ENCODE results near the gene IP6K3.

Gene IP6K3, protein sequence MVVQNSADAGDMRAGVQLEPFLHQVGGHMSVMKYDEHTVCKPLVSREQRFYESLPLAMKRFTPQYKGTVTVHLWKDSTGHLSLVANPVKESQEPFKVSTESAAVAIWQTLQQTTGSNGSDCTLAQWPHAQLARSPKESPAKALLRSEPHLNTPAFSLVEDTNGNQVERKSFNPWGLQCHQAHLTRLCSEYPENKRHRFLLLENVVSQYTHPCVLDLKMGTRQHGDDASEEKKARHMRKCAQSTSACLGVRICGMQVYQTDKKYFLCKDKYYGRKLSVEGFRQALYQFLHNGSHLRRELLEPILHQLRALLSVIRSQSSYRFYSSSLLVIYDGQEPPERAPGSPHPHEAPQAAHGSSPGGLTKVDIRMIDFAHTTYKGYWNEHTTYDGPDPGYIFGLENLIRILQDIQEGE

DNA sequence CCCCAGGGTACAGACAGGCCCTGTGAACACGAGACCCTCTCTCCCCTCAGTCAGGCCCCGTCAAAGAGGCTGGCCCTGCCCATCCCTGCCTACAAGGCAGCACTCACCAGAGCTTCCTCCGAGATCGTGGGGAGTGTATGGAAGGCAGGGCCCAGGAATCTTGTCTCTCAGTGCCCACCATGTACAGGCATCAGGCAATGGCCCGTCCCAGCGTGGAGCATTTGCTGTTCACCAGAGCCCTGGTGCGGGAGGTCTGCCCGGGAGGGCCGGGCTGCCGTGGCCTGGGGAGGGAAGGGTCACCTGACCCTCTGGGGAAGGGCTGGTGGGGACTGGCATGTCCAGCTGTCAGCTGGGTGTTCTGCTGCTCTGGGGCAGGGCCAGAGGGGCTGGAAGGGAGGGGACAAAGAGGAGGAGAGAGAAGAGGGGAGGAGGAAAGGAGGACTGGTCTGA lies at the start of gene IP6K3:
Gene IP6K3, minus strand, starts transcription at position 255 of the 450 bp plus-strand sequence. CDS start 11,429 bp downstream, outside the sequence.
- DNase-seq, result no peak

- DNase-seq, result no peak
Measured at GRCh38 chr6:33794910-33795623, 48.4 kb upstream of the IP6K3 start.

DNA sequence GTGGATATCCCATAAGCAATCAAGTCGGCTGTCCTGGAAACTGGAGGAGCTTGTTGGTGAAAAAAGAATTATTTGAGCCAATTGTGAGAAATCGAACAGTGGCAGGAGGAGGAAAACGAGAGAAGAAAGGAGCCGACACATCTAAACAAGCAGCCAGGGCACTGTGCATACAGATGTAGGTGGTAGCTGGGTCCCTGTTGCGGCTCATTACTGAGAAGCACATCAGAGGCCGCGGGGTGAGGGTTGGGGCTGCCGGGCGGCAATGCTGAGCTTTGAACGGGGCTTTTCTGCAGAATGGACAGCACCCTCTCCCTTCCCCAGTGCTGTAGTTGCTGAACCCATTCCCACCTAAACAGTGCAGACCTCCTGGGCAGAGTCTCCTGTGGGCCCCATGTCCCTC lies 46.3 kb upstream of the IP6K3 start:
- no peak for DNase-seq

- no peak for DNase-seq
Measured at GRCh38 chr6:33791620-33792019, 44.9 kb upstream of the IP6K3 start.

DNA sequence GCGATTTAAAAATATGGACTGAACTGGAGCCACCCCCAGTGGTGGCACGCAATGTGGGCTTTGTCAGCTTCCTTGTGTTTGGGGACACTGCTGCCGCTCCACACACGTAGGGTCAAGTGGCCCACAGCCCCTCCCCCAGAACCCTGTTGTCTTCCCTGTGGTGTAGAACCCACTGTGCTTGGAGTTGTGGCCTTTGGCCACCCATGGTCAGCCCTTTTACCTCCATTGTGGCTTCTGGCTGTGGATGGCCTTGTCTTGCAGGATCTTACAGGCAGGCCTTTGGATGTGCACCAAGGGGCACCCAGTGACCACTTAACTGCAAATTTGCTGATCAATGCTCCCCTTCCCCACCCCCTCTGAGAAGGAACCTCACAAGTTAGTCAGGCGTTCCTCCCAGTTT lies 44.2 kb upstream of the IP6K3 start:
- DNase-seq, result no peak

DNA sequence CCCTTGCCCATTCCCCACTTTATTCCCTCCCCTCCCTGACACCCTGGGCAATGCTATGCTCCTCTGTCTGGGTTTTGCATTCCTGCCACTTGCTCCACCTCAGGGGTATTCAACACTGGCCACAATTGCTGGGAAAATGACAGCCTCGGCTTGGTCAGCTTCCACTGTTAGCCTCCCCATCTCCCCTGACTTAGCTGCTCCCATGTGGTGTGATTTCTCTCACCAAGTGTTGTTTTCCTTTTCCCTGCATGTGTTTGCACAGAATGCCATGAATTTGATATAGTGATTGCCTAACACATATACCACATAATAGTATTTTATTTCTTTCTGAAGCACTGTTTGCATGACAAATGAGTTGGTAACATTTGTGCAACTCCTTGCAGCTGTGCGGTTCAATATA lies 43.7 kb upstream of the IP6K3 start:
- DNase-seq, result no peak

- DNase-seq, result no peak
Measured at GRCh38 chr6:33789550-33789895, 42.8 kb upstream of the IP6K3 start.

- peak; percentile 95 for DNase-seq
Measured at GRCh38 chr6:33788694-33789549, 42.2 kb upstream of the IP6K3 start, which contains the start of gene LEMD2. LEMD2 (minus strand) TSS chr6:33789130; CDS start chr6:33789116, 14 bp downstream.

GRCh38 chr6:33787954-33788693 lies 41.4 kb upstream of the IP6K3 start:
- peak; percentile 79 for DNase-seq

DNA sequence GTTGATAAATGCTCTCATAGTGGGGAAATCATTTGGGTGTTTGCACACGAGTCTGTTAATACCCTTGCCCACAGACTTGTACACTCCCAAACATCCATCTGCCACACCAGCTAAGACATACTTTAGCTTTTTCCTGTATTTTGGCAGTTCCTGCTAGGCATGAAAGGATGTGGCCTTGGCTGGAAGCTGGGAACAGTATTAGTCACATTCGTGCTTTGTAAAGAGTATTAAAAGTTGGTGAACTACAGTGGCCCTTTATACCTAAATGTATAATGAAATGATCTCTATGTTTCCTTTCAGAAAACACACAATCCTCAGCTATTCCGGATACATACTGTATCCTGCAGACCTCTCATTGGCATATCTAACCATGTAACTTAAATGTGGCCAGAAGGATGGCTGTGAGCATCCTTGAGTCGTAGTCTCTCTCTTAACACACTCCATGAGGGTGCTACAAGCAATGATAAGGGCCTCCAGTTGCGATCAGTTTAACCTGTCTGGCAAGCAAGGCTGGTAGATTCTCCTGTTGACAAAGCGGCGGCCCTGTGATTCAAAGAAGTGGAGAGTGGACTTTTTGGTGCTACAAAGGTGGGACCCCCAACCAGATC lies 40.7 kb upstream of the IP6K3 start:
- no peak for DNase-seq

DNA sequence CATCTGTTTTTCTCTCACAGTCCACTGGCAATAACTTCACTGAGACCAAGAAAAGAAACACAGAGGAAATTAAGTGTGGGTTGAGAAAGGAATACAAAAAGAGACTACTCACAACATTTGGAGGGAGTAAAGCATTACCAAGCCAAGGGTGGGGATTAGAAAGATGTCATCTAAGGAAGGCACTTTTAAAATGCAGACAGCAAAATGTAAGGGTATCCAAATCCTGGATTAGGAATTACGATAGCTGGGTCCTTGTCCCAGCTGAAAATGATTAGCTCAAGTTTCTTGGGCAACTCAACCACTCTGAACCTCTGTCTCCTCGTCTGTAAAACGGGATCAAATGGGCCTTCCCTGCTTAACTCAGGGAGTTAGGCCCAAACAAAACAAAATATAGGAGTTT lies 40.0 kb upstream of the IP6K3 start:
- DNase-seq, result no peak

DNA sequence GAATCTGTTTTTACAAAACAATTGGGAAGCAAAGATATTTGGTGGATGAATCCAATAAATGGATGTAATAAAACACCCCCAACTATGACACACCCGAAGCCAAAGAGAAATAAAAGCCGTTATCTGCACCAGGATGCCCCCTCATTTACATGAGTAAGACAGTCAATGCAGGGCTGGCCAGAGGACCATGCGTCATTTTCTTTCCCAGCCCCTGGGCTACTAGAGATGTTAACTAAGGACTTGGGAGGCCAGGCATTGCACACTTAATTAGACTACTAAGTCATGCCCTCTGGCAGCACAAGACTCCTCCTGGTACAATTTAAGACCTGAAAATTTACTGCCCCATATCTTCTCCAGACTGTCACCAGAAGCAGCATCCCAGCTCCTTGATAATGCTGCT lies 39.1 kb upstream of the IP6K3 start:
- DNase-seq, result no peak

- no peak for DNase-seq
Measured at GRCh38 chr6:33784787-33785186, 38.1 kb upstream of the IP6K3 start.

DNA sequence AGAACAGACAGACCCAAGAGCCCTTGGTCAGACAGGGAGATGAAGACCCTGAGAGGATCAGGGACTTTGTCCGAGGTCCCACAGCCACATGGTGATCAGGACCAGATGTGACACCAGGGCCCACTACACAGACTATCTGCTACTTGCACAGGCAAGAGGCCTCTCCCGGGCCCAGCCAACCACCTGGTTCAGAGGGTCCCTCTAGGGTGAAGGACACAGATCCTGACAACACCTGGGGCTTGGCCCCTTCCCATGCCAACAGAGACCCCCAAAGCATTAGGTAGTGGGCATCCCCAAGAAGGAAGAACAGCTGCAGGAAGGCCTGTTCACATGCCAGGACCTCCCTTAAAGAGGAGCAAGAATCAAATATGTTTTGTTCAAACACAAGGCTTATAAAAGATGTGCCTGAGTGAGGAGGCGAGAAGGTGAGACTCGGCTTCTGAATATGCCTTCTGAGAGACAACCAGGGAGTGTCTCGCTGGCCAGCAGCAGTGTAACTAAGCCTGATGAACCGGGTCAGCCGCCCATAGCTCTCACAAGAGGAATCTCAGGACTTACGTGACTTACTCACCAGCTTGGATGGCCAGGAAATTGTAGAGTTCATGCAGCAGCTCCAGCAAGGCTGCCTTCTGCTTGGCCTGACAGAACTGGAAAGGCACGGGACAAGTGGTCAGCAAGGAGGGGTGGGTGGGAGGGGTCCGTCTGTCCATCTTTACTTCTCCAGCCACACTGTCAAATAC lies 37.2 kb upstream of the IP6K3 start:
- DNase-seq, result no peak

DNA sequence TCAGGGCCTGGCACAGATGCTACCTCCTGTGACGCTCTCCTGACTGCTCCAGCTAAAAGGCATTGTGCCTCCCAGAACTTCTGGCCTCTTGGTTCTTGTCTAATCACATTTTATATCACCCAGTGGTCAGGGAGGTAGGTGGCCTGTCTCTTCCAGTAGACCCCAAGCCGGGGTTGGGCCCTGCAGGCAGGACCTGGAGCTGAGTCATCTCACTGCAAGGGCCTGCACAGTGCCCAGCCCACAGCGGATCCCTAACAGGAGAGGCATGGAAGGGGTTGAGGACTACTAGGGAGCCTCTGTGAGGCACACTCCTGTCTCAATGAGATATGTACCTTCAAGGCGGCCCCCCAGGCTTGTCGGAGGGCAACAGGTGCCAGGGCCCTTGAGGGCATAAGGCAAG lies 35.9 kb upstream of the IP6K3 start:
- no peak for DNase-seq

GRCh38 chr6:33781131-33781975 lies 34.6 kb upstream of the IP6K3 start:
- DNase-seq, result no peak

DNA sequence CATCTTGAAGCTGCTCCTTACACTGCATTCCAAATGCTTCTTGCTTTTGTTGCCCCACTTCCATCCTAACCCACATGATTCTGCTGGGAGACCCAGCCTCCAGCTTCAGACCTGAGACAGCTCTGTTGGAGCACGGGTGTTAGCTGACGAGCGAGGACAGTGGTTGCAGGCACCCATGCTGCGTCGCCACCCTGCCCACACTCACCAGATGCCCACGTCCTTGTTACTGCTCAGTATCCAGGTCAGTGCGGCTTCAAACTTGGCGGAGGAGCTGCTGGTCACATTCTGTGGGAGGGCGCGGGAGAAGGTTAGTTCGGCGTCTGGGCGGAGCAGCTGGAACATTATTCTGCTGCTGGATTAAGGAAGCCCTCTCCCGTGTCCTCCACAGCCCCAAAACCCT lies 33.2 kb upstream of the IP6K3 start:
- no peak for DNase-seq

GRCh38 chr6:33779290-33779689 lies 32.6 kb upstream of the IP6K3 start:
- DNase-seq, result no peak

DNA sequence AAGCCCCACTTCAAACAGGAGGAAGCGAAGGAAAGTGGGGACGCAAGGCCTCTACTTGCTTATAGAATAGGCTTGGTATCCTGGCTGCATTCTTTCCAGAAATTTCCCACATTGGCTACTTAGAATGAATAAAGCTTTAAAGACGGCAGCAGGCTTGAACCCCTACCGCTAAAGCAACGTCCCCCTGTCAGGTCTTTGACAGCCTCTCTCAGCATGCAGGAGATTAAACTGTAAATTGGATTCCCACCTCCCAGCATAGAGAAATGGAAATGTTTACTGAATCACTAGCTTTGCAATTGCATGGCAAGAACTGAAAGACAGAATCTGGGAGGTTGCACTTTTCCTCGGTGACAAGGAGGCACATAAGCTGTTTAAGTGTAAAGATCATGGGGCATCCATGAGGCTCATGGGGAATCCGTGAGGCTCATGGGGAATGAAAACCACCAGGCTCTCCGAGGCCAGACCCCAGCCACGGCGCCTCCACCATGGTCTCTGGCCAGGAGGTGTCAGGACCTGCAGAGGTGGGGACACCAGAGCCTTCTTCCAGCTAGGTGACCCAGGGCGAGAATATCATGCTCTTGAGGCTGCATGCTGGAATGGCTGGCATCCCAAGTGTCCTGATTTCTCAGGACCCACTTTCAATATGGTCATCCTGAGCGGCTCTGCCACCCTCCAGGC lies 31.9 kb upstream of the IP6K3 start:
- no peak for DNase-seq

Data from activated CD8-positive, alpha-beta memory T cell treated with anti-CD3 and anti-CD28 coated beads, Interleukin-2, amount 50 U/mL, for 48 hours (primary cell).